Motor neuron (in vitro differentiated cells): ENCODE results near the gene PPP2R5E. TPM values are rescaled to one million over a fixed set of nuclear protein-coding genes. Genes with fewer than 3 reads are reported as not detected.
A peak's percentile ranks its signal among the peaks of the same experiment; 100 is the strongest.
"Not testable (repeated sequence)": the region's sequence is repeated elsewhere in the genome, so short reads cannot be mapped to it uniquely, and the experiment has no call there.

Experiments used
- ATAC-seq, 8 experiments: fragments of 200-7000 bp; cut with Tn5 transposase; replicated peaks in 6 of 8; 2 replicates each; pipeline ENCODE4 v1.8.0; 2021; ENCODE audit warnings: mild to moderate bottlenecking in 8 of 8, moderate library complexity in 8 of 8
- H3K27ac ChIP-seq, 2 donors: fragments of 250-450 bp; sonication (Bioruptor Pico); 2 replicates each; pipeline ENCODE4 v1.9.0; 2021; ENCODE audit warnings: antibody characterized with exemption in 2 of 2, mild to moderate bottlenecking in 2 of 2, moderate library complexity in 1 of 2
- H3K4me1 ChIP-seq, 2 donors: fragments of 250-450 bp; sonication (Bioruptor Pico); replicated peaks in 1 of 2; 2 replicates each; pipeline ENCODE4 v1.6.1; 2021; ENCODE audit warnings: antibody characterized with exemption in 2 of 2, mild to moderate bottlenecking in 2 of 2, moderate library complexity in 1 of 2
- H3K4me3 ChIP-seq, 5 donors: fragments of 250-450 bp; sonication (Bioruptor Pico); 2 replicates each; pipeline ENCODE4 v1.9.0; 2021; ENCODE audit warnings: antibody characterized with exemption in 5 of 5, mild to moderate bottlenecking in 5 of 5, moderate library complexity in 4 of 5
- WGBS, 10 experiments: fragments of 450-650 bp; shearing (Covaris generic); methylation state at CpG; one replicate each; pipeline ENCODE4 v1.0.0; 2022; 5-methylcytosine and 5-hydroxymethylcytosine counted together
- in situ Hi-C, 9 experiments: fragments of 400-800 bp; cut with MboI; loops; one replicate each; pipeline ENCODE4 v1.15.0; 2021; ENCODE audit warnings: low sequenced_read_pairs in 9 of 9, low pct_unique_long_range_greater_than_20kb in 2 of 9; ENCODE audit not compliant: unreplicated experiment in 9 of 9
- total RNA-seq, 8 experiments: library from RNA; unstranded; fragments of 300-600 nt; gene quantifications; 2 replicates each; pipeline versions ENCODE4 v1.2.3 to v1.2.4, GENCODE V29; 2022

The PPP2R5E gene
- total RNA-seq, 8 experiments from 2014 or later, result 10.3 to 39.2 (median 27.6) TPM

GRCh38 chr14:63401646-63402045 is 141.5 kb downstream of the PPP2R5E start:
- WGBS, 10 experiments, result 54 to 100% (median 95%) methylated on average over 1 to 2 of the region's 2 CpGs; no CpG with 5 or more reads in 3 of the 10 experiments
- in situ Hi-C loops, result no loop called here
- H3K27ac ChIP-seq, result no peak overlapping the region
- H3K4me1 ChIP-seq, result peaks cover 0 to 4% of the 10 kb centered on the region in 2 donors
- ATAC-seq, result no peak
- no peak overlapping the region for H3K4me3 ChIP-seq

- no peak overlapping the region for H3K27ac ChIP-seq
- WGBS, 10 experiments, result 55 to 100% (median 99%) methylated on average over 1 to 3 of the region's 3 CpGs
- H3K4me1 ChIP-seq, result no peaks in the 10 kb centered on the region
- in situ Hi-C loops, result loop anchor here in 1 of 9 experiments (25.0 kb wide), 1 partner anchor 238 kb away; the partner anchor contains the start of gene WDR89
- H3K4me3 ChIP-seq, result no peak overlapping the region
- ATAC-seq, result no peak
Observed at GRCh38 chr14:63398952-63399351, 144.2 kb downstream of the PPP2R5E start.

GRCh38 chr14:63394841-63395240 is 148.3 kb downstream of the PPP2R5E start:
- Histone ChIP-seq H3K27ac (no peak overlapping the region), H3K4me3 (no peak overlapping the region), H3K4me1 (no peaks in the 10 kb centered on the region)
- no peak for ATAC-seq
- in situ Hi-C loops, result loop anchor here in 1 of 9 experiments (25.0 kb wide), 1 partner anchor 242 kb away; the partner anchor contains the start of gene WDR89
- 83 to 100% (median 83%) methylated on average over 1 of the region's 1 CpG; no CpG with 5 or more reads in 7 of the 10 experiments for WGBS, 10 experiments

- Histone ChIP-seq H3K27ac (no peak overlapping the region), H3K4me3 (no peak overlapping the region), H3K4me1 (no peaks in the 10 kb centered on the region)
- 78 to 100% (median 97%) methylated on average over 1 to 2 of the region's 2 CpGs for WGBS, 10 experiments
- peak in 1 of 8 experiments; percentile 25 for ATAC-seq
- in situ Hi-C loops, result loop anchor here in 1 of 9 experiments (25.0 kb wide), 1 partner anchor 243 kb away; the partner anchor contains the start of gene WDR89
Observed at GRCh38 chr14:63394432-63394831, 148.7 kb downstream of the PPP2R5E start.

- WGBS, 10 experiments, result 29 to 100% (median 88%) methylated on average over 1 to 2 of the region's 2 CpGs
- ATAC-seq, result peak in 1 of 8 experiments; percentile 67
- H3K4me1 ChIP-seq, result no peaks in the 10 kb centered on the region
- in situ Hi-C loops, result loop anchor here in 1 of 9 experiments (25.0 kb wide), 1 partner anchor 244 kb away; the partner anchor contains the start of gene WDR89
- H3K4me3 ChIP-seq, result no peak overlapping the region
- no peak overlapping the region for H3K27ac ChIP-seq
Observed at GRCh38 chr14:63393012-63393411, 150.2 kb downstream of the PPP2R5E start.

GRCh38 chr14:63392236-63392635 is 150.9 kb downstream of the PPP2R5E start:
- in situ Hi-C loops, result loop anchor here in 1 of 9 experiments (25.0 kb wide), 1 partner anchor 245 kb away; the partner anchor contains the start of gene WDR89
- Histone ChIP-seq H3K4me1 (no peaks in the 10 kb centered on the region), H3K4me3 (no peak overlapping the region), H3K27ac (no peak overlapping the region)
- no peak for ATAC-seq
- 0 to 100% (median 20%) methylated on average over 1 of the region's 1 CpG; no CpG with 5 or more reads in 5 of the 10 experiments for WGBS, 10 experiments

- H3K4me1 ChIP-seq, result no peaks in the 10 kb centered on the region
- H3K4me3 ChIP-seq, result no peak overlapping the region
- ATAC-seq, result peak in 6 of 8 experiments; percentile 31 to 82 (median 66)
- 0 to 90% (median 58%) methylated on average over 1 to 8 of the region's 8 CpGs; no CpG with 5 or more reads in 1 of the 10 experiments for WGBS, 10 experiments
- in situ Hi-C loops, result loop anchor here in 2 of 9 experiments (10.0 to 25.0 kb wide), 2 partner anchors 156 to 248 kb away; partner anchors contain the start of genes PPP2R5E (in 1 of the 2) and WDR89 (in 1 of the 2)
- no peak overlapping the region for H3K27ac ChIP-seq
Observed at GRCh38 chr14:63388766-63389431, 154.3 kb downstream of the PPP2R5E start.

GRCh38 chr14:63387711-63388110 is 155.5 kb downstream of the PPP2R5E start:
- no peaks in the 10 kb centered on the region for H3K4me1 ChIP-seq
- no peak overlapping the region for H3K27ac ChIP-seq
- ATAC-seq, result peak in 3 of 8 experiments; percentile 51 to 76 (median 72)
- in situ Hi-C loops, result loop anchor here in 2 of 9 experiments (10.0 to 25.0 kb wide), 2 partner anchors 157 to 250 kb away; partner anchors contain the start of genes PPP2R5E (in 1 of the 2) and WDR89 (in 1 of the 2)
- H3K4me3 ChIP-seq, result no peak overlapping the region
- 44 to 100% (median 87%) methylated on average over 2 to 4 of the region's 5 CpGs; no CpG with 5 or more reads in 2 of the 10 experiments for WGBS, 10 experiments

- in situ Hi-C loops, result loop anchor here in 2 of 9 experiments (10.0 to 25.0 kb wide), 2 partner anchors 161 to 253 kb away; partner anchors contain the start of genes PPP2R5E (in 1 of the 2) and WDR89 (in 1 of the 2)
- H3K4me1 ChIP-seq, result no peaks in the 10 kb centered on the region
- 80 to 100% (median 90%) methylated on average over 1 to 4 of the region's 4 CpGs; no CpG with 5 or more reads in 3 of the 10 experiments for WGBS, 10 experiments
- no peak for ATAC-seq
- no peak overlapping the region for H3K4me3 ChIP-seq
- no peak overlapping the region for H3K27ac ChIP-seq
Observed at GRCh38 chr14:63383776-63384367, 159.3 kb downstream of the PPP2R5E start.

GRCh38 chr14:63378444-63378843 is 164.7 kb downstream of the PPP2R5E start:
- Histone ChIP-seq H3K4me3 (no peak overlapping the region), H3K27ac (no peak overlapping the region), H3K4me1 (no peaks in the 10 kb centered on the region)
- 89 to 100% (median 100%) methylated on average over 1 to 2 of the region's 2 CpGs; no CpG with 5 or more reads in 2 of the 10 experiments for WGBS, 10 experiments
- in situ Hi-C loops, result loop anchor here in 1 of 9 experiments (25.0 kb wide), 1 partner anchor 259 kb away; the partner anchor contains the start of gene WDR89
- ATAC-seq, result no peak

- in situ Hi-C loops, result loop anchor here in 1 of 9 experiments (25.0 kb wide), 1 partner anchor 262 kb away; the partner anchor contains the start of gene WDR89
- WGBS, 10 experiments, result 38 to 100% (median 87%) methylated on average over 1 to 3 of the region's 3 CpGs
- no peak for ATAC-seq
Observed at GRCh38 chr14:63375769-63376168, 167.4 kb downstream of the PPP2R5E start.

GRCh38 chr14:63371613-63372012 is 171.6 kb downstream of the PPP2R5E start:
- 40 to 100% (median 79%) methylated on average over 1 to 2 of the region's 2 CpGs; no CpG with 5 or more reads in 1 of the 10 experiments for WGBS, 10 experiments
- H3K4me3 ChIP-seq, in situ Hi-C loops, H3K27ac ChIP-seq, ATAC-seq, H3K4me1 ChIP-seq: not testable (repeated sequence)

More at GRCh38 chr14:63375769-63376168, 167.4 kb downstream of the PPP2R5E start:
- H3K4me1 ChIP-seq, result no peaks in the 10 kb centered on the region
- no peak overlapping the region for H3K27ac ChIP-seq
- H3K4me3 ChIP-seq, result no peak overlapping the region
